ENCODE results near the gene OTUD5.

OTUD5 gene

GRCh38 chrX:48975041-48975440 is 17.6 kb upstream of the OTUD5 start:
- Histone ChIP-seq H3K4me3 (ENCODE audit: low read length) (no peak overlapping the region), H3K79me2 (ENCODE audit: low read length) (no peaks in the 10 kb centered on the region), H3F3A (ENCODE audit: insufficient read depth, low read length) (no peaks in the 10 kb centered on the region), H4K20me1 (ENCODE audit: insufficient read depth, low read length) (no peaks in the 10 kb centered on the region), H3K9me2 (replicated peaks; ENCODE audit: insufficient read depth, low read length) (no peaks in the 10 kb centered on the region), H3K4me2 (ENCODE audit: low read depth, low read length) (no peak overlapping the region), H3K4me1 (ENCODE audit: low read length) (no peaks in the 10 kb centered on the region), H3K27me3 (replicated peaks; ENCODE audit: insufficient read depth, low read length) (no peaks in the 10 kb centered on the region), H3K27ac (ENCODE audit: low read length) (no peak overlapping the region), H3K9ac (ENCODE audit: low read length) (no peak overlapping the region), H3K9me3 (replicated peaks; ENCODE audit: insufficient read depth, low read length) (no peaks in the 10 kb centered on the region), H3K36me3 (replicated peaks; ENCODE audit: insufficient read depth, low read length) (no peaks in the 10 kb centered on the region), H2AFZ (ENCODE audit: low read length) (no peak overlapping the region)
- no peak for DNase-seq
- TF ChIP-seq CTCF (IDR thresholded peaks at IDR 0.05; ENCODE audit: low read length) = no peak
- TF ChIP-seq EZH2phosphoT487 (IDR thresholded peaks at IDR 0.05; ENCODE audit: low read length) = no peak

GRCh38 chrX:48974574-48974973 is 17.2 kb upstream of the OTUD5 start:
- DNase-seq = no peak
- Histone ChIP-seq H3K9me2 (replicated peaks; ENCODE audit: insufficient read depth, low read length) (no peaks in the 10 kb centered on the region), H3K27ac (ENCODE audit: low read length) (no peak overlapping the region), H3K9me3 (replicated peaks; ENCODE audit: insufficient read depth, low read length) (no peaks in the 10 kb centered on the region), H3K4me2 (ENCODE audit: low read depth, low read length) (no peak overlapping the region), H3K27me3 (replicated peaks; ENCODE audit: insufficient read depth, low read length) (no peaks in the 10 kb centered on the region), H4K20me1 (ENCODE audit: insufficient read depth, low read length) (no peaks in the 10 kb centered on the region), H3K79me2 (ENCODE audit: low read length) (no peaks in the 10 kb centered on the region), H3K4me3 (ENCODE audit: low read length) (no peak overlapping the region), H3K4me1 (ENCODE audit: low read length) (no peaks in the 10 kb centered on the region), H3K36me3 (replicated peaks; ENCODE audit: insufficient read depth, low read length) (no peaks in the 10 kb centered on the region), H3K9ac (ENCODE audit: low read length) (no peak overlapping the region), H3F3A (ENCODE audit: insufficient read depth, low read length) (no peaks in the 10 kb centered on the region), H2AFZ (ENCODE audit: low read length) (no peak overlapping the region)
- TF ChIP-seq EZH2phosphoT487 (IDR thresholded peaks at IDR 0.05; ENCODE audit: low read length) (no peak), CTCF (IDR thresholded peaks at IDR 0.05; ENCODE audit: low read length) (no peak), EZH2 (optimal IDR thresholded peaks at IDR 0.05; ENCODE audit: low read depth, low read length) (no peak)

- DNase-seq = no peak
- H3K27me3 ChIP-seq (replicated peaks; ENCODE audit: insufficient read depth, low read length) = no peaks in the 10 kb centered on the region
Observed at GRCh38 chrX:48974033-48974432, 16.6 kb upstream of the OTUD5 start.

More at GRCh38 chrX:48974033-48974432, 16.6 kb upstream of the OTUD5 start:
- no peak overlapping the region for H2AFZ ChIP-seq (ENCODE audit: low read length)
- no peak overlapping the region for H3K27ac ChIP-seq (ENCODE audit: low read length)
- no peaks in the 10 kb centered on the region for H3F3A ChIP-seq (ENCODE audit: insufficient read depth, low read length)
- H3K36me3 ChIP-seq (replicated peaks; ENCODE audit: insufficient read depth, low read length) = no peaks in the 10 kb centered on the region
- H3K4me2 ChIP-seq (ENCODE audit: low read depth, low read length) = no peak overlapping the region
- no peaks in the 10 kb centered on the region for H3K9me3 ChIP-seq (replicated peaks; ENCODE audit: insufficient read depth, low read length)
- no peak overlapping the region for H3K4me3 ChIP-seq (ENCODE audit: low read length)
- H3K79me2 ChIP-seq (ENCODE audit: low read length) = no peaks in the 10 kb centered on the region
- H4K20me1 ChIP-seq (ENCODE audit: insufficient read depth, low read length) = no peaks in the 10 kb centered on the region
- no peak overlapping the region for H3K9ac ChIP-seq (ENCODE audit: low read length)
- TF ChIP-seq CTCF (IDR thresholded peaks at IDR 0.05; ENCODE audit: low read length) = no peak
- TF ChIP-seq EZH2 (optimal IDR thresholded peaks at IDR 0.05; ENCODE audit: low read depth, low read length) = no peak
- TF ChIP-seq EZH2phosphoT487 (IDR thresholded peaks at IDR 0.05; ENCODE audit: low read length) = no peak
- no peaks in the 10 kb centered on the region for H3K4me1 ChIP-seq (ENCODE audit: low read length)
- no peaks in the 10 kb centered on the region for H3K9me2 ChIP-seq (replicated peaks; ENCODE audit: insufficient read depth, low read length)

Measured in MM.1S (cell line).